Smooth muscle cell (in vitro differentiated cells): ENCODE data around the gene ZNF462. TPM values are rescaled to one million over a fixed set of nuclear protein-coding genes. Genes with fewer than 3 reads are reported as not detected.
A peak's percentile ranks its signal among the peaks of the same experiment; 100 is the strongest.

Experiments
- DNase-seq: peaks from one replicate; lab custom pipeline; 2025; ENCODE audit not compliant: unreplicated experiment; lab: John Stamatoyannopoulos, UW
- H2AFZ ChIP-seq: fragments of 200-600 bp; sonication (generic); 2 replicates; pipeline ENCODE4 v1.6.0; 2016; ENCODE audit warnings: antibody characterized with exemption, low read depth, mild to moderate bottlenecking
- H3F3A ChIP-seq: fragments of 200-600 bp; sonication (generic); 2 replicates; pipeline ENCODE4 v1.6.0; 2017; ENCODE audit warnings: antibody characterized with exemption, low read depth
- H3K27ac ChIP-seq: fragments of 200-600 bp; sonication (generic); 2 replicates; pipeline ENCODE4 v1.5.1; 2016; ENCODE audit warnings: low read depth, mild to moderate bottlenecking
- H3K27me3 ChIP-seq: fragments of 200-600 bp; sonication (generic); 2 replicates; pipeline ENCODE4 v1.6.1; 2016; ENCODE audit warnings: low read depth, mild to moderate bottlenecking
- H3K36me3 ChIP-seq: fragments of 200-600 bp; sonication (generic); 2 replicates; pipeline ENCODE4 v1.5.1; 2016; ENCODE audit warnings: low read depth
- H3K4me1 ChIP-seq: fragments of 200-600 bp; sonication (generic); 2 replicates; pipeline ENCODE4 v1.5.1; 2016; ENCODE audit warnings: low read depth
- H3K4me2 ChIP-seq: fragments of 200-600 bp; sonication (generic); 2 replicates; pipeline ENCODE4 v1.6.0; 2016; ENCODE audit warnings: mild to moderate bottlenecking
- H3K4me3 ChIP-seq: fragments of 200-600 bp; sonication (generic); 2 replicates; pipeline ENCODE4 v1.5.1; 2016; ENCODE audit warnings: mild to moderate bottlenecking
- H3K79me2 ChIP-seq: fragments of 200-600 bp; sonication (generic); 2 replicates; pipeline ENCODE4 v1.6.0; 2016; ENCODE audit warnings: low read depth, mild to moderate bottlenecking
- H3K9ac ChIP-seq: fragments of 200-600 bp; sonication (generic); 2 replicates; pipeline ENCODE4 v1.6.0; 2016; ENCODE audit warnings: low read depth
- H3K9me3 ChIP-seq: fragments of 200-600 bp; sonication (generic); replicated peaks from 2 replicates; pipeline ENCODE4 v1.5.1; 2016; ENCODE audit warnings: low read depth
- H4K20me1 ChIP-seq: fragments of 200-600 bp; sonication (generic); 2 replicates; pipeline ENCODE4 v1.6.0; 2016; ENCODE audit warnings: low read depth
- CTCF ChIP-seq: fragments of 200-600 bp; sonication (generic); IDR thresholded peaks from 2 replicates; pipeline ENCODE4 v1.5.1; 2017; ENCODE audit warnings: borderline replicate concordance, mild to moderate bottlenecking, antibody characterized with exemption; ENCODE audit not compliant: insufficient read depth, poor library complexity, severe bottlenecking
- WGBS: methylation state at CpG from one replicate; pipeline ENCODE4 v1.1.7; 2016; ENCODE audit warnings: low lambda C conversion rate; 5-methylcytosine and 5-hydroxymethylcytosine counted together
- polyA plus RNA-seq: library from polyadenylated mRNA; unstranded; fragments of >200 nt; fragmentation: Nextera tagmentation; extraction: Ambion mirVana; gene quantifications from 2 replicates; pipeline ENCODE4 v1.2.1, GENCODE V29; 2016
- total RNA-seq: library from RNA; depleted of rRNA; stranded (reverse); fragments of >200 nt; gene quantifications from 2 replicates; pipeline ENCODE4 v1.2.3, GENCODE V29; 2014

Gene ZNF462
- total and polyA plus RNA-seq, 2 experiments from 2014 or later = 9.1 to 32.2 TPM

GRCh38 chr9:107036367-107036766, 173.4 kb downstream of the ZNF462 start:
- H3K9ac ChIP-seq = no peak overlapping the region
- no peak for TF ChIP-seq CTCF
- no peaks in the 10 kb centered on the region for H3K9me3 ChIP-seq
- no peak overlapping the region for H3K4me3 ChIP-seq
- H3K36me3 ChIP-seq = no peaks in the 10 kb centered on the region
- H3K4me2 ChIP-seq = no peak overlapping the region
- H3F3A ChIP-seq = no peaks in the 10 kb centered on the region
- WGBS = 97% methylated on average over 4 of the region's 4 CpGs
- H3K79me2 ChIP-seq = no peaks in the 10 kb centered on the region
- no peak for DNase-seq
- H3K4me1 ChIP-seq = no peaks in the 10 kb centered on the region
- no peak overlapping the region for H3K27ac ChIP-seq
- no peak overlapping the region for H2AFZ ChIP-seq
- no peaks in the 10 kb centered on the region for H3K27me3 ChIP-seq
- no peaks in the 10 kb centered on the region for H4K20me1 ChIP-seq

- 33% methylated on average over 4 of the region's 4 CpGs for WGBS
- no peak overlapping the region for H3K9ac ChIP-seq
- DNase-seq = no peak
- no peaks in the 10 kb centered on the region for H3K36me3 ChIP-seq
- peak overlapping the region; percentile 13 for H3K4me2 ChIP-seq
- no peaks in the 10 kb centered on the region for H3F3A ChIP-seq
- H3K9me3 ChIP-seq = no peaks in the 10 kb centered on the region
- H3K27ac ChIP-seq = no peak overlapping the region
- no peak for TF ChIP-seq CTCF
- H3K4me1 ChIP-seq = no peaks in the 10 kb centered on the region
- no peak overlapping the region for H3K4me3 ChIP-seq
- H4K20me1 ChIP-seq = no peaks in the 10 kb centered on the region
- H3K79me2 ChIP-seq = no peaks in the 10 kb centered on the region
- no peak overlapping the region for H2AFZ ChIP-seq
- no peaks in the 10 kb centered on the region for H3K27me3 ChIP-seq
Measured at GRCh38 chr9:107039542-107039941, 176.6 kb downstream of the ZNF462 start.

- DNase-seq = no peak
Measured at GRCh38 chr9:107042606-107043005, 179.6 kb downstream of the ZNF462 start.

More at GRCh38 chr9:107042606-107043005, 179.6 kb downstream of the ZNF462 start:
- H3K9me3 ChIP-seq = no peaks in the 10 kb centered on the region
- H3K79me2 ChIP-seq = no peaks in the 10 kb centered on the region
- H3K36me3 ChIP-seq = no peaks in the 10 kb centered on the region
- H3K4me1 ChIP-seq = no peaks in the 10 kb centered on the region
- no peak overlapping the region for H3K27ac ChIP-seq
- no peaks in the 10 kb centered on the region for H4K20me1 ChIP-seq
- no peak overlapping the region for H3K4me2 ChIP-seq
- H3K4me3 ChIP-seq = no peak overlapping the region
- H3K9ac ChIP-seq = no peak overlapping the region
- no peaks in the 10 kb centered on the region for H3F3A ChIP-seq
- H3K27me3 ChIP-seq = no peaks in the 10 kb centered on the region
- no peak overlapping the region for H2AFZ ChIP-seq
- TF ChIP-seq CTCF = no peak
